Measurements from ENCODE around the gene ADRM1.

ADRM1 gene

GRCh38 chr20:62354031-62354808 is 51.4 kb downstream of the ADRM1 start:
- Histone ChIP-seq H3K36me3 (replicated peaks) (peaks cover 30% of the 10 kb centered on the region), H3K27me3 (replicated peaks) (no peaks in the 10 kb centered on the region), H3K27ac (no peak overlapping the region), H3K4me3 (ENCODE audit: low read depth, low read length) (no peak overlapping the region)
- in situ Hi-C loops (cut with HindIII; ENCODE audit: low pct_ligation_motif_present, low sequenced_read_pairs): no loop called here
- TF ChIP-seq, protein P1, sequence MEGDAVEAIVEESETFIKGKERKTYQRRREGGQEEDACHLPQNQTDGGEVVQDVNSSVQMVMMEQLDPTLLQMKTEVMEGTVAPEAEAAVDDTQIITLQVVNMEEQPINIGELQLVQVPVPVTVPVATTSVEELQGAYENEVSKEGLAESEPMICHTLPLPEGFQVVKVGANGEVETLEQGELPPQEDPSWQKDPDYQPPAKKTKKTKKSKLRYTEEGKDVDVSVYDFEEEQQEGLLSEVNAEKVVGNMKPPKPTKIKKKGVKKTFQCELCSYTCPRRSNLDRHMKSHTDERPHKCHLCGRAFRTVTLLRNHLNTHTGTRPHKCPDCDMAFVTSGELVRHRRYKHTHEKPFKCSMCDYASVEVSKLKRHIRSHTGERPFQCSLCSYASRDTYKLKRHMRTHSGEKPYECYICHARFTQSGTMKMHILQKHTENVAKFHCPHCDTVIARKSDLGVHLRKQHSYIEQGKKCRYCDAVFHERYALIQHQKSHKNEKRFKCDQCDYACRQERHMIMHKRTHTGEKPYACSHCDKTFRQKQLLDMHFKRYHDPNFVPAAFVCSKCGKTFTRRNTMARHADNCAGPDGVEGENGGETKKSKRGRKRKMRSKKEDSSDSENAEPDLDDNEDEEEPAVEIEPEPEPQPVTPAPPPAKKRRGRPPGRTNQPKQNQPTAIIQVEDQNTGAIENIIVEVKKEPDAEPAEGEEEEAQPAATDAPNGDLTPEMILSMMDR (IDR thresholded peaks at IDR 0.05; ENCODE audit: low read depth, low read length, missing control alignments): no peak
- DNase-seq: no peak

DNA sequence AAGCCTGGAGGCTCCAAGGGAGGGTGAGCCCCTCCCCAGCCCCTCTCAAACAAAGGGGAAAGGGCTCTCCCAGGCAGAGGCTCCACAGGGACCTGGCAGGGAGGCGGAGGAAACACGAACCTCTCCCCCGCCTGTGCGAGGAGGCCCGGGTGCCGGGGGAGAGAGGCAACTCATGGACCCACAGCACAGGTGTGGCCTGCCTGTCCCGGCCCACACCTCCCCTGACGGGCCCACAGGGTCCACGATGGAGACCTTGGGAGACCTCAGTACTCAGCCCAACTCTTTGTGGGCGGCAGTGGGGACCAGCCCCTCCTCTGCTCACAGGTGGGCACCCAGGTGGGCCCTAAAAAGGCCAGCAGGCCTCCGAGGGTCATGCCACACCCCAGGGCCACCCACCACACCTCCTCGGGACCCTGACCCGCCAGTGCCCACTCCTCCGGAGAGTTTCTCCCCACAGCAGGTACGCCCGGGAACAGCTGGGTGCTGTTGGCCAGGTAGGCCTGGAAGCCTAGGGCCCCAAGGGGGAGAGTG is 52.1 kb downstream of the ADRM1 start:
- peaks cover 28% of the 10 kb centered on the region for H3K36me3 ChIP-seq (replicated peaks)
- H3K27me3 ChIP-seq (replicated peaks): no peaks in the 10 kb centered on the region
- TF ChIP-seq, protein P1 (IDR thresholded peaks at IDR 0.05; ENCODE audit: low read depth, low read length, missing control alignments): no peak
- H3K4me3 ChIP-seq (ENCODE audit: low read depth, low read length): no peak overlapping the region
- in situ Hi-C loops (cut with HindIII; ENCODE audit: low pct_ligation_motif_present, low sequenced_read_pairs): no loop called here
- no peak for DNase-seq
- H3K27ac ChIP-seq: peak overlapping the region; percentile 75

DNA sequence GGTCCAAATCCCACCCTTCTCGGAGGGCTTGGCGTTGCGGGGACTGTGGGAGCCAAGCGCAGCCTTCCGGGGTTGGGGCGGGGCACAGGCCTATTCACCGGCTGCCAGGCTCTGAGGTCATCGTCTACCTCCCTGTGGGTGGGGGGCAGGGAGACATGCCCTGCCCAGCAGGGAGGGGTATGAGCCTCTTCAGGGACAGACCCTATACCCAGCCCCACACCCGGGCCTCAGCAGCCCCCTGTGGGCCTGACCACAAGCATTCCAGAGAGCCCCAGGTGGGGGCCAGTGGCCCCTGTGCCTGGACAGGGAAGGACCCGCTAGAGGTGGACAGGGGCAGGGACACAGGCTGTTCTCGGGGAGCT is 52.7 kb downstream of the ADRM1 start:
- DNase-seq: no peak
- H3K27me3 ChIP-seq (replicated peaks): no peaks in the 10 kb centered on the region
- in situ Hi-C loops (cut with HindIII; ENCODE audit: low pct_ligation_motif_present, low sequenced_read_pairs): no loop called here
- peak overlapping the region; percentile 75 for H3K27ac ChIP-seq
- H3K36me3 ChIP-seq (replicated peaks): peaks cover 22% of the 10 kb centered on the region
- no peak overlapping the region for H3K4me3 ChIP-seq (ENCODE audit: low read depth, low read length)
- TF ChIP-seq, protein P1 (IDR thresholded peaks at IDR 0.05; ENCODE audit: low read depth, low read length, missing control alignments): no peak

DNA sequence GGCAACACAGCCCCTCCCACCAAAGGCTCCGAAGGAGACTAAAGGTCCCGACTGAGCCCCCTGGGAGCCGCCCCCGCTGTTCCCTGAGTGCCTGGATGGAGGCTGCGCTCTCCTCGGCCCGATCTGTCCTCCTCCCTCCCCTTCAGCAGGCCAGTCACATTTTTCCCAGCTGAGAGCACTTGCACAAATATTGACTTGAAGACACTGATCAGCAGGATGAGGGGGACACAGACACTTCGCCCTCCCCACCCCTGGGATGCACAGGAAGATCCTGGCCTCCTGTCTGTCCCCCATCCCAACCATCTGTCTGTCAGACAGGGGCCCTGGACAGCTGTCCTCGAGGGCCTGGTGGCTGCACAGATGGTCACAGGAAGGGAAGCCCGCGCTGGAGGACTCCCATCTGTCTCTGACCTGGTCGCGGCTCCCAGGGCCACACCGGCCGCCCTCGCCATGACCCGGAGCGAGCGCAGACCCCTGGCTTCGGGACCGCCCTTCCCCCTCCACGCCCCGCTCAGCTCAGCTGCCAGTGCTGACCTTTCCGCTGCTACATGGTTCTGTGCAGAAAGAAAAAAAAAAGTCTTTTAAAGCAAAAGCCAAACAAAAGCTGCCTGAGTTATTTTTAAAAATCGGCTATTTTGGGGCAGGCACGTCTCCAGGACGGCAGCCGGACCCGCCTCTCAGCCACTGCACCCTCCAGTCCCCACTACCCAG is 53.2 kb downstream of the ADRM1 start:
- peaks cover 16% of the 10 kb centered on the region for H3K36me3 ChIP-seq (replicated peaks)
- H3K27me3 ChIP-seq (replicated peaks): no peaks in the 10 kb centered on the region
- H3K27ac ChIP-seq: peak overlapping the region; percentile 75
- TF ChIP-seq, protein P1 (IDR thresholded peaks at IDR 0.05; ENCODE audit: low read depth, low read length, missing control alignments): no peak
- DNase-seq: peak; percentile 55
- H3K4me3 ChIP-seq (ENCODE audit: low read depth, low read length): no peak overlapping the region
- in situ Hi-C loops (cut with HindIII; ENCODE audit: low pct_ligation_motif_present, low sequenced_read_pairs): no loop called here

GRCh38 chr20:62356589-62357186 is 53.9 kb downstream of the ADRM1 start:
- peak overlapping the region; percentile 75 for H3K27ac ChIP-seq
- TF ChIP-seq, protein P1 (IDR thresholded peaks at IDR 0.05; ENCODE audit: low read depth, low read length, missing control alignments): no peak
- DNase-seq: no peak
- in situ Hi-C loops (cut with HindIII; ENCODE audit: low pct_ligation_motif_present, low sequenced_read_pairs): no loop called here
- H3K27me3 ChIP-seq (replicated peaks): no peaks in the 10 kb centered on the region
- H3K36me3 ChIP-seq (replicated peaks): peaks cover 12% of the 10 kb centered on the region
- H3K4me3 ChIP-seq (ENCODE audit: low read depth, low read length): no peak overlapping the region
